CD4-positive, alpha-beta T cell treated with Interleukin-2 at 100 ng/mL for 4 hours (primary cell): ENCODE measurements around the gene MAGI3.
A peak's percentile ranks its signal among the peaks of the same experiment; 100 is the strongest.
"Not testable (repeated sequence)": the region's sequence is repeated elsewhere in the genome, so short reads cannot be mapped to it uniquely, and the experiment has no call there.

Experiments used
- DNase-seq: peaks from one replicate; pipeline ENCODE4 v3.0.0-alpha.2; 2020; ENCODE audit warnings: low spot score

MAGI3 gene

GRCh38 chr1:113444857-113445256 lies 54.5 kb downstream of the MAGI3 start:
- no peak for DNase-seq

- no peak for DNase-seq
Measured at GRCh38 chr1:113451710-113452109, 61.4 kb downstream of the MAGI3 start.

GRCh38 chr1:113452921-113453770 lies 62.8 kb downstream of the MAGI3 start:
- peak; percentile 15 for DNase-seq

GRCh38 chr1:113453771-113454083 lies 63.4 kb downstream of the MAGI3 start:
- no peak for DNase-seq

GRCh38 chr1:113455374-113455773 lies 65.1 kb downstream of the MAGI3 start:
- DNase-seq, result no peak

GRCh38 chr1:113456967-113457366 lies 66.7 kb downstream of the MAGI3 start:
- no peak for DNase-seq

GRCh38 chr1:113459279-113459678 lies 69.0 kb downstream of the MAGI3 start:
- no peak for DNase-seq

GRCh38 chr1:113467991-113468390 lies 77.7 kb downstream of the MAGI3 start:
- DNase-seq, result no peak

- not testable (repeated sequence) for DNase-seq
Measured at GRCh38 chr1:113478427-113479195, 88.3 kb downstream of the MAGI3 start.

- DNase-seq, result no peak
Measured at GRCh38 chr1:113479713-113480676, 89.7 kb downstream of the MAGI3 start.

GRCh38 chr1:113485131-113485530 lies 94.8 kb downstream of the MAGI3 start:
- DNase-seq, result not testable (repeated sequence)

GRCh38 chr1:113488576-113489177 lies 98.4 kb downstream of the MAGI3 start:
- DNase-seq, result no peak

- no peak for DNase-seq
Measured at GRCh38 chr1:113490384-113490783, 100.1 kb downstream of the MAGI3 start.

- DNase-seq, result no peak
Measured at GRCh38 chr1:113493533-113493932, 103.2 kb downstream of the MAGI3 start.

- no peak for DNase-seq
Measured at GRCh38 chr1:113505357-113505756, 115.0 kb downstream of the MAGI3 start.

- no peak for DNase-seq
Measured at GRCh38 chr1:113507552-113508214, 117.4 kb downstream of the MAGI3 start.

GRCh38 chr1:113508364-113509164 lies 118.2 kb downstream of the MAGI3 start:
- DNase-seq, result no peak

GRCh38 chr1:113509766-113510165 lies 119.5 kb downstream of the MAGI3 start:
- DNase-seq, result not testable (repeated sequence)

GRCh38 chr1:113511269-113511668 lies 121.0 kb downstream of the MAGI3 start:
- no peak for DNase-seq

GRCh38 chr1:113515498-113515897 lies 125.2 kb downstream of the MAGI3 start:
- no peak for DNase-seq
